HepG2 (cell line): ENCODE measurements around the gene TCEA3. TPM values are rescaled to one million over a fixed set of nuclear protein-coding genes. Genes with fewer than 3 reads are reported as not detected.
A peak's percentile ranks its signal among the peaks of the same experiment; 100 is the strongest.

ENCODE experiments used
- DMAP1 ChIP-seq: IDR thresholded peaks from 2 replicates; pipeline ENCODE4 v1.6.1; 2016
- EED ChIP-seq: sonication (generic); formaldehyde crosslinking; IDR thresholded peaks from 2 replicates; pipeline ENCODE4 v1.5.0; 2020; ENCODE audit warnings: mild to moderate bottlenecking, missing genetic modification reagents
- GPN1 ChIP-seq: sonication (generic); formaldehyde crosslinking; IDR thresholded peaks from 2 replicates; pipeline ENCODE4 v1.5.1; 2020; ENCODE audit warnings: missing genetic modification reagents, borderline replicate concordance
- HDAC6 ChIP-seq: fragments of 200-600 bp; sonication (generic); IDR thresholded peaks from 2 replicates; pipeline ENCODE4 v1.7.0; 2017; ENCODE audit warnings: mild to moderate bottlenecking, antibody characterized with exemption, low read length, low read depth
- JDP2 ChIP-seq: sonication (generic); formaldehyde crosslinking; IDR thresholded peaks from 2 replicates; pipeline ENCODE4 v1.8.1; 2022; ENCODE audit warnings: missing genetic modification reagents, borderline replicate concordance
- MAFG ChIP-seq: sonication (generic); formaldehyde crosslinking; IDR thresholded peaks from 2 replicates; pipeline ENCODE4 v1.5.1; 2020; ENCODE audit warnings: mild to moderate bottlenecking, missing genetic modification reagents
- MIXL1 ChIP-seq: IDR thresholded peaks from 2 replicates; pipeline ENCODE4 v1.6.1; 2016
- NCOA2 ChIP-seq: sonication (generic); formaldehyde crosslinking; IDR thresholded peaks from 2 replicates; pipeline ENCODE4 v1.8.0; 2022; ENCODE audit warnings: inconsistent platforms
- PAX8 ChIP-seq: sonication (generic); formaldehyde crosslinking; IDR thresholded peaks from 2 replicates; pipeline ENCODE4 v1.8.0; 2022; ENCODE audit warnings: mild to moderate bottlenecking, missing genetic modification reagents, borderline replicate concordance
- SKI ChIP-seq: fragments of 450-650 bp; IDR thresholded peaks from one replicate; pipeline ENCODE4 v1.6.1; 2018; ENCODE audit warnings: mild to moderate bottlenecking; ENCODE audit not compliant: partially characterized antibody
- TFDP1 ChIP-seq: IDR thresholded peaks from 2 replicates; pipeline ENCODE4 v1.6.1; 2016; ENCODE audit warnings: missing compliant biosample characterization, missing genetic modification reagents, borderline replicate concordance
- ZBTB43 ChIP-seq: sonication (generic); formaldehyde crosslinking; conservative IDR thresholded peaks from 2 replicates; pipeline ENCODE4 v1.4.0; 2020; ENCODE audit warnings: missing genetic modification reagents
- ZFAT ChIP-seq: sonication (generic); formaldehyde crosslinking; conservative IDR thresholded peaks from 2 replicates; pipeline ENCODE4 v1.8.1; 2023; ENCODE audit warnings: missing genetic modification reagents, inconsistent platforms
- ZNF30 ChIP-seq: sonication (generic); formaldehyde crosslinking; IDR thresholded peaks from 2 replicates; pipeline ENCODE4 v1.5.0; 2020; ENCODE audit warnings: mild to moderate bottlenecking, missing genetic modification reagents
- ZNF432 ChIP-seq: sonication (generic); formaldehyde crosslinking; IDR thresholded peaks from 2 replicates; pipeline ENCODE4 v1.5.0; 2020; ENCODE audit warnings: missing genetic modification reagents, mild to moderate bottlenecking, borderline replicate concordance
- ZNF703 ChIP-seq: sonication (generic); formaldehyde crosslinking; IDR thresholded peaks from 2 replicates; pipeline ENCODE4 v1.5.1; 2020; ENCODE audit warnings: missing genetic modification reagents, mild to moderate bottlenecking, moderate library complexity, borderline replicate concordance
- ZNF710 ChIP-seq: sonication (generic); formaldehyde crosslinking; IDR thresholded peaks from 2 replicates; pipeline ENCODE4 v1.5.0; 2020; ENCODE audit warnings: mild to moderate bottlenecking, missing genetic modification reagents, borderline replicate concordance
- ZNF776 ChIP-seq: sonication (generic); formaldehyde crosslinking; IDR thresholded peaks from 2 replicates; pipeline ENCODE4 v1.4.0; 2020; ENCODE audit warnings: mild to moderate bottlenecking, missing genetic modification reagents
- polyA plus RNA-seq, 8 experiments: library from polyadenylated mRNA; depleted of rRNA in 3 of 8; stranded (reverse) in 7 of 8; unstranded in 1 of 8; fragments of >200 nt; fragmentation: Illumina TruSeq in 4 of 8; extraction: Trizol in 4 of 8; gene quantifications; 2 replicates each; pipeline versions ENCODE4 v1.2.1 to v1.2.3, GENCODE V29; 2011 to 2016; ENCODE audit warnings: low read depth in 4 of 8, missing spikeins in 1 of 8, mixed read lengths in 1 of 8; ENCODE audit not compliant: insufficient read depth in 1 of 8
- total RNA-seq, 5 experiments: library from RNA; depleted of rRNA; stranded (reverse); fragments of >200 nt; fragmentation: Illumina TruSeq; extraction: Trizol; gene quantifications; 2 replicates each; pipeline ENCODE4 v1.2.3, GENCODE V29; 2016; ENCODE audit warnings: low read depth in 1 of 5
- TF ChIP-seq, protein P1 (sequence below): IDR thresholded peaks from 2 replicates; pipeline ENCODE4 v1.4.0; 2020; ENCODE audit warnings: mild to moderate bottlenecking, missing genetic modification reagents
- TF ChIP-seq, protein P2 (sequence below): sonication (generic); formaldehyde crosslinking; IDR thresholded peaks from 2 replicates; pipeline ENCODE4 v1.4.0; 2020; ENCODE audit warnings: missing genetic modification reagents

Gene TCEA3
- total and polyA plus RNA-seq, 2 of the 13 experiments (the other 11 are each of a cell fraction or from before 2014, with no cell fraction given): 55.5 to 84.6 TPM

- TF ChIP-seq, protein P1, sequence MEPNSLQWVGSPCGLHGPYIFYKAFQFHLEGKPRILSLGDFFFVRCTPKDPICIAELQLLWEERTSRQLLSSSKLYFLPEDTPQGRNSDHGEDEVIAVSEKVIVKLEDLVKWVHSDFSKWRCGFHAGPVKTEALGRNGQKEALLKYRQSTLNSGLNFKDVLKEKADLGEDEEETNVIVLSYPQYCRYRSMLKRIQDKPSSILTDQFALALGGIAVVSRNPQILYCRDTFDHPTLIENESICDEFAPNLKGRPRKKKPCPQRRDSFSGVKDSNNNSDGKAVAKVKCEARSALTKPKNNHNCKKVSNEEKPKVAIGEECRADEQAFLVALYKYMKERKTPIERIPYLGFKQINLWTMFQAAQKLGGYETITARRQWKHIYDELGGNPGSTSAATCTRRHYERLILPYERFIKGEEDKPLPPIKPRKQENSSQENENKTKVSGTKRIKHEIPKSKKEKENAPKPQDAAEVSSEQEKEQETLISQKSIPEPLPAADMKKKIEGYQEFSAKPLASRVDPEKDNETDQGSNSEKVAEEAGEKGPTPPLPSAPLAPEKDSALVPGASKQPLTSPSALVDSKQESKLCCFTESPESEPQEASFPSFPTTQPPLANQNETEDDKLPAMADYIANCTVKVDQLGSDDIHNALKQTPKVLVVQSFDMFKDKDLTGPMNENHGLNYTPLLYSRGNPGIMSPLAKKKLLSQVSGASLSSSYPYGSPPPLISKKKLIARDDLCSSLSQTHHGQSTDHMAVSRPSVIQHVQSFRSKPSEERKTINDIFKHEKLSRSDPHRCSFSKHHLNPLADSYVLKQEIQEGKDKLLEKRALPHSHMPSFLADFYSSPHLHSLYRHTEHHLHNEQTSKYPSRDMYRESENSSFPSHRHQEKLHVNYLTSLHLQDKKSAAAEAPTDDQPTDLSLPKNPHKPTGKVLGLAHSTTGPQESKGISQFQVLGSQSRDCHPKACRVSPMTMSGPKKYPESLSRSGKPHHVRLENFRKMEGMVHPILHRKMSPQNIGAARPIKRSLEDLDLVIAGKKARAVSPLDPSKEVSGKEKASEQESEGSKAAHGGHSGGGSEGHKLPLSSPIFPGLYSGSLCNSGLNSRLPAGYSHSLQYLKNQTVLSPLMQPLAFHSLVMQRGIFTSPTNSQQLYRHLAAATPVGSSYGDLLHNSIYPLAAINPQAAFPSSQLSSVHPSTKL (CRISPR knock-in tag): peak; percentile 35; the same call in 1 of the 2 replicates
- TF ChIP-seq ZFAT (CRISPR knock-in tag) (no peak), ZBTB43 (CRISPR knock-in tag) (0 out of 2 replicates have a peak, but pooled peaks have one; percentile 25), ZNF703 (CRISPR knock-in tag) (no peak), GPN1 (CRISPR knock-in tag) (no peak), ZNF432 (no peak), EED (CRISPR knock-in tag) (no peak), DMAP1 (peak; percentile 61), ZNF776 (CRISPR knock-in tag) (no peak), ZNF30 (CRISPR knock-in tag) (no peak), TFDP1 (peak; percentile 85; the same call in 1 of the 2 replicates), NCOA2 (no peak), JDP2 (no peak), PAX8 (CRISPR knock-in tag) (no peak), MIXL1 (peak; percentile 70; the same call in 1 of the 2 replicates), ZNF710 (CRISPR knock-in tag) (peak; percentile 58; the same call in 1 of the 2 replicates), HDAC6 (no peak), MAFG (no peak), SKI (no peak)
- TF ChIP-seq, protein P2, sequence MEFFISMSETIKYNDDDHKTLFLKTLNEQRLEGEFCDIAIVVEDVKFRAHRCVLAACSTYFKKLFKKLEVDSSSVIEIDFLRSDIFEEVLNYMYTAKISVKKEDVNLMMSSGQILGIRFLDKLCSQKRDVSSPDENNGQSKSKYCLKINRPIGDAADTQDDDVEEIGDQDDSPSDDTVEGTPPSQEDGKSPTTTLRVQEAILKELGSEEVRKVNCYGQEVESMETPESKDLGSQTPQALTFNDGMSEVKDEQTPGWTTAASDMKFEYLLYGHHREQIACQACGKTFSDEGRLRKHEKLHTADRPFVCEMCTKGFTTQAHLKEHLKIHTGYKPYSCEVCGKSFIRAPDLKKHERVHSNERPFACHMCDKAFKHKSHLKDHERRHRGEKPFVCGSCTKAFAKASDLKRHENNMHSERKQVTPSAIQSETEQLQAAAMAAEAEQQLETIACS (CRISPR knock-in tag): no peak
Measured at GRCh38 chr1:23423415-23424292, 894 bp downstream of the TCEA3 start (continued).
